GM11168 (cell line): ENCODE measurements around the gene CACNA1C.

ENCODE experiments used
- in situ Hi-C: fragments of 300-500 bp; cut with MboI; formaldehyde crosslinking; loops from one replicate; pipeline ENCODE4 v1.12.0; 2022; ENCODE audit warnings: low sequenced_read_pairs; ENCODE audit not compliant: unreplicated experiment

CACNA1C gene

GRCh38 chr12:2543801-2544200, 491.0 kb downstream of the CACNA1C start:
- in situ Hi-C loops: no loop called here

GRCh38 chr12:2544230-2544629, 491.4 kb downstream of the CACNA1C start:
- in situ Hi-C loops: no loop called here

GRCh38 chr12:2547273-2548044, 494.7 kb downstream of the CACNA1C start:
- in situ Hi-C loops: no loop called here

GRCh38 chr12:2548081-2548480, 495.3 kb downstream of the CACNA1C start:
- in situ Hi-C loops: no loop called here

GRCh38 chr12:2550561-2551411, 498.0 kb downstream of the CACNA1C start:
- in situ Hi-C loops: no loop called here

- in situ Hi-C loops: no loop called here
Measured at GRCh38 chr12:2551412-2551900, 498.7 kb downstream of the CACNA1C start.

- in situ Hi-C loops: no loop called here
Measured at GRCh38 chr12:2552000-2552756, 499.4 kb downstream of the CACNA1C start.

GRCh38 chr12:2553388-2554126, 500.8 kb downstream of the CACNA1C start:
- in situ Hi-C loops: no loop called here

- in situ Hi-C loops: no loop called here
Measured at GRCh38 chr12:2555487-2556082, 502.8 kb downstream of the CACNA1C start.

- in situ Hi-C loops: no loop called here
Measured at GRCh38 chr12:2557597-2557996, 504.8 kb downstream of the CACNA1C start.

GRCh38 chr12:2559931-2560330, 507.1 kb downstream of the CACNA1C start:
- in situ Hi-C loops: no loop called here

- in situ Hi-C loops: no loop called here
Measured at GRCh38 chr12:2560356-2560755, 507.6 kb downstream of the CACNA1C start.

GRCh38 chr12:2561367-2561766, 508.6 kb downstream of the CACNA1C start:
- in situ Hi-C loops: no loop called here

GRCh38 chr12:2562400-2562799, 509.6 kb downstream of the CACNA1C start:
- in situ Hi-C loops: no loop called here

- in situ Hi-C loops: no loop called here
Measured at GRCh38 chr12:2563709-2564108, 510.9 kb downstream of the CACNA1C start.

- in situ Hi-C loops: no loop called here
Measured at GRCh38 chr12:2566161-2566560, 513.4 kb downstream of the CACNA1C start.

GRCh38 chr12:2567711-2568110, 514.9 kb downstream of the CACNA1C start:
- in situ Hi-C loops: no loop called here

GRCh38 chr12:2570562-2570961, 517.8 kb downstream of the CACNA1C start:
- in situ Hi-C loops: no loop called here

GRCh38 chr12:2574355-2574935, 521.7 kb downstream of the CACNA1C start:
- in situ Hi-C loops: no loop called here
